Neural progenitor cell (in vitro differentiated cells): ENCODE results near the gene RNF157. TPM values are rescaled to one million over a fixed set of nuclear protein-coding genes. Genes with fewer than 3 reads are reported as not detected.

ENCODE experiments used
- DNase-seq: peaks from one replicate; pipeline ENCODE4 v3.0.0-alpha.2; 2016; ENCODE audit warnings: low spot score
- H2AFZ ChIP-seq: fragments of 200-600 bp; sonication (generic); replicated peaks from 2 replicates; pipeline ENCODE4 v1.6.1; 2016; ENCODE audit warnings: antibody characterized with exemption
- H3F3A ChIP-seq: fragments of 200-600 bp; sonication (generic); 2 replicates; pipeline ENCODE4 v1.6.1; 2016; ENCODE audit warnings: antibody characterized with exemption, low read depth
- H3K27ac ChIP-seq: fragments of 200-600 bp; sonication (generic); 2 replicates; pipeline ENCODE4 v1.5.1; 2016; ENCODE audit warnings: mild to moderate bottlenecking
- H3K27me3 ChIP-seq: fragments of 200-600 bp; sonication (generic); 2 replicates; pipeline ENCODE4 v1.6.1; 2016; ENCODE audit warnings: mild to moderate bottlenecking, moderate library complexity
- H3K36me3 ChIP-seq: fragments of 200-600 bp; sonication (generic); 2 replicates; pipeline ENCODE4 v1.5.1; 2016
- H3K4me1 ChIP-seq: fragments of 200-600 bp; sonication (generic); 2 replicates; pipeline ENCODE4 v1.6.1; 2016; ENCODE audit warnings: mixed run types
- H3K4me2 ChIP-seq: fragments of 200-600 bp; sonication (generic); 2 replicates; pipeline ENCODE4 v1.6.1; 2016
- H3K4me3 ChIP-seq: fragments of 200-600 bp; sonication (generic); 2 replicates; pipeline ENCODE4 v1.5.1; 2016
- H3K79me2 ChIP-seq: fragments of 200-600 bp; sonication (generic); 2 replicates; pipeline ENCODE4 v1.6.1; 2016; ENCODE audit warnings: low read depth
- H3K9ac ChIP-seq: fragments of 200-600 bp; sonication (generic); 2 replicates; pipeline ENCODE4 v1.6.1; 2016
- H3K9me3 ChIP-seq: fragments of 200-600 bp; sonication (generic); 2 replicates; pipeline ENCODE4 v1.5.1; 2016; ENCODE audit warnings: low read depth
- H4K20me1 ChIP-seq: fragments of 200-600 bp; sonication (generic); 2 replicates; pipeline ENCODE4 v1.6.1; 2016; ENCODE audit warnings: low read depth
- H3K27ac Mint-ChIP-seq: 3 replicates; pipeline ENCODE4 v1.8.0; 2021; ENCODE audit warnings: mixed read lengths
- H3K27me3 Mint-ChIP-seq: 2 replicates; pipeline ENCODE4 v1.8.0; 2022; ENCODE audit warnings: low read depth, mild to moderate bottlenecking, inconsistent platforms, moderate library complexity, mixed read lengths; ENCODE audit not compliant: insufficient read depth
- H3K36me3 Mint-ChIP-seq: 3 replicates; pipeline ENCODE4 v1.8.0; 2021; ENCODE audit warnings: mixed read lengths
- H3K4me1 Mint-ChIP-seq: 3 replicates; pipeline ENCODE4 v1.8.0; 2021; ENCODE audit warnings: mixed read lengths
- H3K4me3 Mint-ChIP-seq: 3 replicates; pipeline ENCODE4 v1.8.0; 2021; ENCODE audit warnings: mild to moderate bottlenecking, moderate library complexity, mixed read lengths
- H3K9me3 Mint-ChIP-seq: 3 replicates; pipeline ENCODE4 v1.8.0; 2020; ENCODE audit warnings: mixed read lengths
- EZH2 ChIP-seq: fragments of 200-600 bp; sonication (generic); IDR thresholded peaks from 2 replicates; pipeline ENCODE4 v1.6.1; 2017; ENCODE audit warnings: antibody characterized with exemption, mild to moderate bottlenecking, moderate library complexity
- EZH2phosphoT487 ChIP-seq: fragments of 200-600 bp; sonication (generic); IDR thresholded peaks from 2 replicates; pipeline ENCODE4 v1.6.1; 2017; ENCODE audit warnings: antibody characterized with exemption
- total RNA-seq: library from RNA; depleted of rRNA; stranded (reverse); fragments of >200 nt; gene quantifications from 2 replicates; pipeline ENCODE4 v1.2.3, GENCODE V29; 2015; ENCODE audit warnings: low replicate concordance
- TF ChIP-seq, protein P1 (sequence below): fragments of 200-600 bp; sonication (generic); IDR thresholded peaks from 2 replicates; pipeline ENCODE4 v1.5.1; 2017; ENCODE audit warnings: antibody characterized with exemption, mild to moderate bottlenecking

Gene RNF157
- total RNA-seq, 1 donor from 2014 or later: 21.0 TPM

- no peaks in the 10 kb centered on the region for H4K20me1 ChIP-seq
- peak; percentile 57 for DNase-seq
- no peak overlapping the region for H3K4me2 ChIP-seq
- no peak overlapping the region for H3K4me3 Mint-ChIP-seq
- H3K4me1 Mint-ChIP-seq: peaks cover 7% of the 10 kb centered on the region
- no peaks in the 10 kb centered on the region for H3K27me3 ChIP-seq
- peak overlapping the region; percentile 24 for H3K27ac Mint-ChIP-seq
- H2AFZ ChIP-seq: no peak overlapping the region
- H3K4me1 ChIP-seq: peaks cover 22% of the 10 kb centered on the region
- H3K27me3 Mint-ChIP-seq: peaks cover 2% of the 10 kb centered on the region
- H3K36me3 ChIP-seq: no peaks in the 10 kb centered on the region
- no peak overlapping the region for H3K9ac ChIP-seq
- peaks cover 8% of the 10 kb centered on the region for H3K36me3 Mint-ChIP-seq
- no peak overlapping the region for H3K27ac ChIP-seq
- peaks cover 3% of the 10 kb centered on the region for H3F3A ChIP-seq
- H3K4me3 ChIP-seq: no peak overlapping the region
- H3K9me3 Mint-ChIP-seq: no peaks in the 10 kb centered on the region
- no peaks in the 10 kb centered on the region for H3K9me3 ChIP-seq
- no peak for TF ChIP-seq EZH2
- TF ChIP-seq, protein P1, sequence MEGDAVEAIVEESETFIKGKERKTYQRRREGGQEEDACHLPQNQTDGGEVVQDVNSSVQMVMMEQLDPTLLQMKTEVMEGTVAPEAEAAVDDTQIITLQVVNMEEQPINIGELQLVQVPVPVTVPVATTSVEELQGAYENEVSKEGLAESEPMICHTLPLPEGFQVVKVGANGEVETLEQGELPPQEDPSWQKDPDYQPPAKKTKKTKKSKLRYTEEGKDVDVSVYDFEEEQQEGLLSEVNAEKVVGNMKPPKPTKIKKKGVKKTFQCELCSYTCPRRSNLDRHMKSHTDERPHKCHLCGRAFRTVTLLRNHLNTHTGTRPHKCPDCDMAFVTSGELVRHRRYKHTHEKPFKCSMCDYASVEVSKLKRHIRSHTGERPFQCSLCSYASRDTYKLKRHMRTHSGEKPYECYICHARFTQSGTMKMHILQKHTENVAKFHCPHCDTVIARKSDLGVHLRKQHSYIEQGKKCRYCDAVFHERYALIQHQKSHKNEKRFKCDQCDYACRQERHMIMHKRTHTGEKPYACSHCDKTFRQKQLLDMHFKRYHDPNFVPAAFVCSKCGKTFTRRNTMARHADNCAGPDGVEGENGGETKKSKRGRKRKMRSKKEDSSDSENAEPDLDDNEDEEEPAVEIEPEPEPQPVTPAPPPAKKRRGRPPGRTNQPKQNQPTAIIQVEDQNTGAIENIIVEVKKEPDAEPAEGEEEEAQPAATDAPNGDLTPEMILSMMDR: peak; percentile 51
- H3K79me2 ChIP-seq: no peaks in the 10 kb centered on the region
Observed at GRCh38 chr17:76153640-76154039, 86.7 kb downstream of the RNF157 start.

DNA sequence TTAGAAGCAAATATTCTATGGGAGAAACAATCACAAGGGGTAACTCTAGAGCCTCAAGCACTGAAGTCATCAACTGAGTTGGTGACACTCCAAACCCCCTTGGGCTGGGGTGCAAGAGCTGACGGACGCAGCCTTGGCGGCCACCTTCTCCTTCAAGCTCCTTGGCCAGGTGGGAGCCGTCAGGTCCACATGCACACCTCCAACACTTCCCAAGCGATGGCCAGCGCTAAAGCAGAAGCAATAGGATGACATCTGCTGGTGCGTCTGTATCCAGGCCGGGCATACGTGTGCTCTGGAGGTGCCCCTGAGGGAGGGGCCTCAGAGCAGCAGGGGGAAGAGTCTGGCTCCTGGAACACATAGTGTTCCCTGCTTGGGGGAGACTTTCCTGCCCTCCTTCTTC is 87.1 kb downstream of the RNF157 start:
- no peaks in the 10 kb centered on the region for H3K9me3 ChIP-seq
- H3K27ac ChIP-seq: no peak overlapping the region
- Mint-ChIP-seq H3K27me3 (peaks cover 2% of the 10 kb centered on the region), H3K36me3 (peaks cover 7% of the 10 kb centered on the region), H3K4me3 (no peak overlapping the region), H3K9me3 (no peaks in the 10 kb centered on the region), H3K4me1 (peaks cover 7% of the 10 kb centered on the region), H3K27ac (no peak overlapping the region)
- no peak for DNase-seq
- peaks cover 3% of the 10 kb centered on the region for H3F3A ChIP-seq
- H3K9ac ChIP-seq: no peak overlapping the region
- no peaks in the 10 kb centered on the region for H3K27me3 ChIP-seq
- no peaks in the 10 kb centered on the region for H3K79me2 ChIP-seq
- H4K20me1 ChIP-seq: no peaks in the 10 kb centered on the region
- TF ChIP-seq, protein P1: no peak
- TF ChIP-seq EZH2phosphoT487: no peak
- no peak for TF ChIP-seq EZH2
- H2AFZ ChIP-seq: no peak overlapping the region
- H3K4me1 ChIP-seq: peaks cover 22% of the 10 kb centered on the region
- no peaks in the 10 kb centered on the region for H3K36me3 ChIP-seq
- no peak overlapping the region for H3K4me2 ChIP-seq
- H3K4me3 ChIP-seq: no peak overlapping the region

- TF ChIP-seq, protein P1: no peak
- no peak for TF ChIP-seq EZH2
- no peak for TF ChIP-seq EZH2phosphoT487
- H3K27ac Mint-ChIP-seq: no peak overlapping the region
- peaks cover 9% of the 10 kb centered on the region for H3K4me1 Mint-ChIP-seq
- no peak overlapping the region for H3K9ac ChIP-seq
- no peak overlapping the region for H3K4me3 ChIP-seq
- no peak overlapping the region for H3K27ac ChIP-seq
- H3F3A ChIP-seq: peaks cover 2% of the 10 kb centered on the region
- no peaks in the 10 kb centered on the region for H3K27me3 ChIP-seq
- peaks cover 2% of the 10 kb centered on the region for H3K27me3 Mint-ChIP-seq
- H2AFZ ChIP-seq: no peak overlapping the region
- peaks cover 22% of the 10 kb centered on the region for H3K4me1 ChIP-seq
- no peak for DNase-seq
- H3K4me2 ChIP-seq: no peak overlapping the region
- H4K20me1 ChIP-seq: no peaks in the 10 kb centered on the region
- peaks cover 7% of the 10 kb centered on the region for H3K36me3 Mint-ChIP-seq
- no peak overlapping the region for H3K4me3 Mint-ChIP-seq
- H3K79me2 ChIP-seq: no peaks in the 10 kb centered on the region
- H3K9me3 ChIP-seq: no peaks in the 10 kb centered on the region
- no peaks in the 10 kb centered on the region for H3K9me3 Mint-ChIP-seq
- no peaks in the 10 kb centered on the region for H3K36me3 ChIP-seq
Observed at GRCh38 chr17:76152591-76152990, 87.7 kb downstream of the RNF157 start.
